ENCODE measurements around the gene PLK2. TPM values are rescaled to one million over a fixed set of nuclear protein-coding genes. Genes with fewer than 3 reads are reported as not detected.

PLK2 gene
- total RNA-seq, 1 donor from 2014 or later, result 613 TPM

GRCh38 chr5:58456486-58456885 lies 3.4 kb downstream of the PLK2 start:
- TF ChIP-seq CTCF (conservative IDR thresholded peaks at IDR 0.05; ENCODE audit: low read depth, low read length), result no peak
- no peak for DNase-seq (ENCODE audit: low read depth)
- H3K4me3 ChIP-seq (ENCODE audit: low read depth, low read length), result peak overlapping the region; percentile 88

- no peak for DNase-seq (ENCODE audit: low read depth)
Observed at GRCh38 chr5:58456026-58456425, 3.9 kb downstream of the PLK2 start.

GRCh38 chr5:58455480-58455879 lies 4.4 kb downstream of the PLK2 start:
- H3K4me3 ChIP-seq (ENCODE audit: low read depth, low read length), result peak overlapping the region; percentile 88
- DNase-seq (ENCODE audit: low read depth), result no peak
- TF ChIP-seq CTCF (conservative IDR thresholded peaks at IDR 0.05; ENCODE audit: low read depth, low read length), result no peak

More at GRCh38 chr5:58456026-58456425, 3.9 kb downstream of the PLK2 start:
- TF ChIP-seq CTCF (conservative IDR thresholded peaks at IDR 0.05; ENCODE audit: low read depth, low read length), result no peak
- H3K4me3 ChIP-seq (ENCODE audit: low read depth, low read length), result peak overlapping the region; percentile 88

GRCh38 chr5:58455066-58455465 lies 4.8 kb downstream of the PLK2 start:
- DNase-seq (ENCODE audit: low read depth), result no peak
- H3K4me3 ChIP-seq (ENCODE audit: low read depth, low read length), result peak overlapping the region; percentile 88
- TF ChIP-seq CTCF (conservative IDR thresholded peaks at IDR 0.05; ENCODE audit: low read depth, low read length), result no peak

- no peak for DNase-seq (ENCODE audit: low read depth)
- TF ChIP-seq CTCF (conservative IDR thresholded peaks at IDR 0.05; ENCODE audit: low read depth, low read length), result no peak
- H3K4me3 ChIP-seq (ENCODE audit: low read depth, low read length), result no peak overlapping the region
Observed at GRCh38 chr5:58454025-58454424, 5.9 kb downstream of the PLK2 start.

GRCh38 chr5:58453306-58453705 lies 6.6 kb downstream of the PLK2 start:
- TF ChIP-seq CTCF (conservative IDR thresholded peaks at IDR 0.05; ENCODE audit: low read depth, low read length), result no peak
- H3K4me3 ChIP-seq (ENCODE audit: low read depth, low read length), result no peak overlapping the region
- DNase-seq (ENCODE audit: low read depth), result no peak

- DNase-seq (ENCODE audit: low read depth), result no peak
- H3K4me3 ChIP-seq (ENCODE audit: low read depth, low read length), result no peak overlapping the region
- TF ChIP-seq CTCF (conservative IDR thresholded peaks at IDR 0.05; ENCODE audit: low read depth, low read length), result no peak
Observed at GRCh38 chr5:58452566-58453258, 7.2 kb downstream of the PLK2 start.
